Trophoblast cell (in vitro differentiated cells and primary cell): ENCODE data around the gene CNOT8.
A peak's percentile ranks its signal among the peaks of the same experiment; 100 is the strongest.

ENCODE experiments used
- DNase-seq, 2 donors: peaks; one replicate each; pipeline ENCODE4 v3.0.0-alpha.2; 2016
- H2AFZ ChIP-seq: 2 replicates; pipeline ENCODE4 v1.6.1; 2013; ENCODE audit warnings: low read length, moderate library complexity, mild to moderate bottlenecking; ENCODE audit not compliant: insufficient read depth, poor library complexity
- H2AK5ac ChIP-seq: 2 replicates; pipeline ENCODE4 v1.6.1; 2013; ENCODE audit warnings: mild to moderate bottlenecking, low read length
- H2BK120ac ChIP-seq: 2 replicates; pipeline ENCODE4 v1.6.1; 2013; ENCODE audit warnings: low read length, mild to moderate bottlenecking, moderate library complexity; ENCODE audit not compliant: insufficient read depth, poor library complexity
- H2BK12ac ChIP-seq: 2 replicates; pipeline ENCODE4 v1.6.1; 2013; ENCODE audit warnings: mild to moderate bottlenecking, low read length, moderate library complexity
- H2BK5ac ChIP-seq: 2 replicates; pipeline ENCODE4 v1.6.1; 2013; ENCODE audit warnings: low read length, low read depth, moderate library complexity, mild to moderate bottlenecking; ENCODE audit not compliant: poor library complexity
- H3K14ac ChIP-seq: 2 replicates; pipeline ENCODE4 v1.6.1; 2013; ENCODE audit warnings: mild to moderate bottlenecking, low read length
- H3K18ac ChIP-seq: 2 replicates; pipeline ENCODE4 v1.6.1; 2013; ENCODE audit warnings: mild to moderate bottlenecking, low read length
- H3K23ac ChIP-seq: 2 replicates; pipeline ENCODE4 v1.6.1; 2013; ENCODE audit warnings: low read length
- H3K27ac ChIP-seq: 2 replicates; pipeline ENCODE4 v1.5.1; 2013; ENCODE audit warnings: low read depth, mild to moderate bottlenecking, inconsistent platforms, low read length, moderate library complexity
- H3K27me3 ChIP-seq: 2 replicates; pipeline ENCODE4 v1.6.1; 2013; ENCODE audit warnings: inconsistent platforms, mild to moderate bottlenecking, low read length, moderate library complexity; ENCODE audit not compliant: insufficient read depth
- H3K36me3 ChIP-seq, 2 experiments: 1 replicate in 1 of 2; 2 replicates in 1 of 2; pipeline ENCODE4 v1.6.1; 2013; ENCODE audit warnings: low read length in 2 of 2, mild to moderate bottlenecking in 2 of 2, moderate library complexity in 1 of 2; ENCODE audit not compliant: insufficient read depth in 2 of 2, control insufficient read depth in 1 of 2
- H3K4ac ChIP-seq: 2 replicates; pipeline ENCODE4 v1.6.1; 2013; ENCODE audit warnings: low read depth, mild to moderate bottlenecking, low read length, moderate library complexity
- H3K4me1 ChIP-seq, 2 experiments: 1 replicate in 1 of 2; 2 replicates in 1 of 2; pipeline ENCODE4 v1.6.1; 2013; ENCODE audit warnings: low read length in 2 of 2, mild to moderate bottlenecking in 2 of 2, moderate library complexity in 1 of 2; ENCODE audit not compliant: insufficient read depth in 2 of 2, control insufficient read depth in 1 of 2
- H3K4me2 ChIP-seq: 2 replicates; pipeline ENCODE4 v1.6.1; 2013; ENCODE audit warnings: inconsistent platforms, mild to moderate bottlenecking, low read length, moderate library complexity
- H3K4me3 ChIP-seq: 2 replicates; pipeline ENCODE4 v1.5.1; 2013; ENCODE audit warnings: mild to moderate bottlenecking, low read depth, low read length, inconsistent platforms
- H3K79me1 ChIP-seq: one replicate; pipeline ENCODE4 v1.6.1; 2013; ENCODE audit warnings: low read length
- H3K79me2 ChIP-seq: 2 replicates; pipeline ENCODE4 v1.6.1; 2013; ENCODE audit warnings: low read length, mild to moderate bottlenecking; ENCODE audit not compliant: control insufficient read depth, insufficient read depth, poor library complexity
- H3K9ac ChIP-seq: 2 replicates; pipeline ENCODE4 v1.6.1; 2013; ENCODE audit warnings: mild to moderate bottlenecking, low read length
- H3K9me3 ChIP-seq: 2 replicates; pipeline ENCODE4 v1.6.1; 2013; ENCODE audit warnings: low read depth, mild to moderate bottlenecking, control low read depth, inconsistent platforms, low read length; ENCODE audit not compliant: insufficient read depth
- H4K12ac ChIP-seq: 2 replicates; pipeline ENCODE4 v1.6.1; 2013; ENCODE audit warnings: low read depth, mild to moderate bottlenecking, low read length, moderate library complexity
- H4K8ac ChIP-seq: 2 replicates; pipeline ENCODE4 v1.6.1; 2013; ENCODE audit warnings: low read depth, mild to moderate bottlenecking, low read length, moderate library complexity
- H4K91ac ChIP-seq: one replicate; pipeline ENCODE4 v1.6.1; 2013; ENCODE audit warnings: low read depth, mild to moderate bottlenecking, low read length, moderate library complexity
- WGBS: extraction: QIAGEN DNeasy Blood & Tissue Kit; methylation state at CpG from one replicate; pipeline ENCODE4 v1.1.7; 2013; ENCODE audit warnings: missing lambda C conversion rate; ENCODE audit not compliant: insufficient read length, insufficient coverage; ENCODE audit errors: extremely low coverage; 5-methylcytosine and 5-hydroxymethylcytosine counted together

Gene CNOT8

GRCh38 chr5:154860765-154861164 lies 2.3 kb downstream of the CNOT8 start:
- no CpG with 5 or more reads among the region's 4 CpGs for WGBS
- Histone ChIP-seq H2BK5ac (no peak overlapping the region), H3K9me3 (no peaks in the 10 kb centered on the region), H4K8ac (no peak overlapping the region), H4K91ac (no peak overlapping the region), H2BK120ac (no peak overlapping the region), H3K4me1 (peaks cover 4 to 7% of the 10 kb centered on the region in 2 experiments), H2AFZ (no peak overlapping the region), H3K4ac (peak overlapping the region; percentile 15), H4K12ac (no peak overlapping the region), H3K36me3 (peaks cover 11% of the 10 kb centered on the region in 2 experiments), H3K4me2 (no peak overlapping the region), H3K27ac (no peak overlapping the region), H3K27me3 (no peaks in the 10 kb centered on the region), H3K23ac (no peak overlapping the region), H3K4me3 (no peak overlapping the region), H3K79me2 (peaks cover 5% of the 10 kb centered on the region), H2AK5ac (no peak overlapping the region), H3K9ac (no peak overlapping the region), H2BK12ac (no peak overlapping the region), H3K14ac (no peak overlapping the region), H3K18ac (no peak overlapping the region), H3K79me1 (peaks cover 15% of the 10 kb centered on the region)
- DNase-seq = no peak

- Histone ChIP-seq H3K27ac (no peak overlapping the region), H3K9ac (no peak overlapping the region), H3K4me1 (peaks cover 4 to 7% of the 10 kb centered on the region in 2 experiments), H3K4me3 (no peak overlapping the region), H4K12ac (no peak overlapping the region), H3K79me1 (peaks cover 13% of the 10 kb centered on the region), H4K91ac (no peak overlapping the region), H3K18ac (no peak overlapping the region), H3K9me3 (no peaks in the 10 kb centered on the region), H2AK5ac (no peak overlapping the region), H3K14ac (no peak overlapping the region), H2BK120ac (no peak overlapping the region), H3K4me2 (no peak overlapping the region), H3K79me2 (peaks cover 5% of the 10 kb centered on the region), H2BK12ac (no peak overlapping the region), H3K36me3 (peaks cover 15 to 17% of the 10 kb centered on the region in 2 experiments), H2BK5ac (no peak overlapping the region), H3K27me3 (no peaks in the 10 kb centered on the region), H3K23ac (no peak overlapping the region), H3K4ac (peak overlapping the region; percentile 13), H2AFZ (no peak overlapping the region), H4K8ac (no peak overlapping the region)
- no CpG with 5 or more reads among the region's 8 CpGs for WGBS
- no peak for DNase-seq
Observed at GRCh38 chr5:154861946-154862345, 3.5 kb downstream of the CNOT8 start.

DNA sequence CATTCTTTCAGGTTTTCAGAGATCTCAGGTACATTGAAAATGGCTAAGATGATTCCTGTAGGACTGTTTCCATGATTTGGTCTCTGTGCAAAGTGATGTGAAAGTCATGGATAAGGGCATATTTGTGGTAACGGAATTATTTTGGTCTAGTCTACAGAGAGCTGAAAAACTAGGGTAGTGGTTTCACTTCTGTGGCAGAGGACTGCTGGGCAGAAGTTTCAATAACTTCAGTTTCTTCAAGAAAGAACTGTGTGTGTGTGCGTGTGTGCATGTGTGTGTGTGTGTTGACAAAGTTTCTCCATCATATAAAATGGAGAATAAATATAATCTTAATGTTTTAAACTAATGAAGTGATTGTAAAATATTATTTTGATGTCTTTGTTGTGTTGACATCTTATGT lies 4.3 kb downstream of the CNOT8 start:
- H2BK5ac ChIP-seq = no peak overlapping the region
- no peak overlapping the region for H3K9ac ChIP-seq
- H3K79me1 ChIP-seq = peaks cover 6% of the 10 kb centered on the region
- H3K4me1 ChIP-seq = peaks cover 4 to 7% of the 10 kb centered on the region in 2 experiments
- no peak overlapping the region for H3K4me3 ChIP-seq
- no peak overlapping the region for H3K14ac ChIP-seq
- H4K91ac ChIP-seq = no peak overlapping the region
- H3K23ac ChIP-seq = no peak overlapping the region
- H3K4me2 ChIP-seq = no peak overlapping the region
- DNase-seq = no peak
- no CpG with 5 or more reads among the region's 2 CpGs for WGBS
- H3K27ac ChIP-seq = no peak overlapping the region
- H3K36me3 ChIP-seq = peaks cover 15 to 17% of the 10 kb centered on the region in 2 experiments
- H4K12ac ChIP-seq = no peak overlapping the region
- no peak overlapping the region for H2AK5ac ChIP-seq
- H3K18ac ChIP-seq = no peak overlapping the region
- no peaks in the 10 kb centered on the region for H3K27me3 ChIP-seq
- no peak overlapping the region for H2AFZ ChIP-seq
- H4K8ac ChIP-seq = no peak overlapping the region
- no peak overlapping the region for H2BK12ac ChIP-seq
- H3K79me2 ChIP-seq = peaks cover 4% of the 10 kb centered on the region
- H3K4ac ChIP-seq = no peak overlapping the region
- H2BK120ac ChIP-seq = no peak overlapping the region
- H3K9me3 ChIP-seq = no peaks in the 10 kb centered on the region

GRCh38 chr5:154863291-154864080 lies 5.1 kb downstream of the CNOT8 start:
- Histone ChIP-seq H3K27ac (no peak overlapping the region), H3K79me2 (peaks cover 3% of the 10 kb centered on the region), H2BK120ac (no peak overlapping the region), H3K4ac (no peak overlapping the region), H3K79me1 (peaks cover 1% of the 10 kb centered on the region), H3K4me1 (peaks cover 4 to 7% of the 10 kb centered on the region in 2 experiments), H3K23ac (no peak overlapping the region), H2AK5ac (no peak overlapping the region), H4K91ac (no peak overlapping the region), H3K14ac (no peak overlapping the region), H2BK12ac (no peak overlapping the region), H3K27me3 (no peaks in the 10 kb centered on the region), H3K4me2 (no peak overlapping the region), H3K36me3 (peaks cover 15 to 17% of the 10 kb centered on the region in 2 experiments), H3K18ac (no peak overlapping the region), H3K4me3 (no peak overlapping the region), H3K9ac (no peak overlapping the region), H3K9me3 (no peaks in the 10 kb centered on the region), H4K8ac (no peak overlapping the region), H4K12ac (no peak overlapping the region), H2BK5ac (no peak overlapping the region), H2AFZ (no peak overlapping the region)
- no peak for DNase-seq
- no CpG with 5 or more reads among the region's 7 CpGs for WGBS
